Measurements from ENCODE around the gene MST1R. TPM values are rescaled to one million over a fixed set of nuclear protein-coding genes. Genes with fewer than 3 reads are reported as not detected.

MST1R gene
- total and polyA plus RNA-seq, 2 of the 4 experiments (the other 2 are of a cell fraction) = under 0.01 to 0.14 TPM

DNA sequence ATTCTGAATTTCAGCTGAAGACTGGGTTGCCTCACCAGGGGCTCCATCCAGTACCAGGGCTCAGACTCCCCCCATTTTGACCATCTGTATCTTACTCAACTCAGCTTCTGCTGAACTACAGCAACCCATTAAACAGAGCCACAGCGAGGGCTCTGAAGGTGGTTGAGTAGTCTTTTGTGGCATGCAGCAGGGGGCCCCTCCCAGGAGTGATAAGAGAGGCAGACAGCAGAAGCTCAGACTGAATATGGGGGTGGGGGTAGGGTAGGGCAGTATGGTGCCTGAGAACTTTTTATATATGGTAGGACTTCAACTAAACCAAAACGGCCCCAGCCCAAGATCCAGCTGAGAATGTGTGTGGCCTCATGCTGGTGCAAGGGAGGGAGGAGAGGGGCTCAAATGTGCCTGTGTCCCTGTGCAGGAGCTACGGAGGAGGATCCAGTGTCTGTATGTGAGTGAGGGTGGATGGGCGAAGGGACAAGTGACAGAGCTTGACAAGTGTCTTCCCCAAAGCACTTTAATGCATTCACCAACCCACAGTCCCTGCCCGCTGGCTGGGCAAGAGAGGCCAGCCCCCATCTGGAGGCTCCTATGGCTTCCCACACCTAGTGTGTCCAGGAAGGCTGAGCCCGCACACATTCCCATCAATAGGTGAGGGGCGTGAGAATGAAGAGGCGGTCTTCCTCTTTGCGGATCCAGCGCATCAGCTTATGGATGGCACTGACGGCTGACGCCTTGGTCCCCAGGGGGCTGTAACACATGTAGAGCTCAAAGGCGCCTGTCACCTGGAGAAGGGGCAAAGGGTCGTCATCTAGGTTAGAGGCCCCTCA is 4.9 kb upstream of the MST1R start:
- in situ Hi-C loops (cut with MboI; ENCODE audit: low sequenced_read_pairs) (loop anchor here (5.0 kb wide), 1 partner anchor 206 kb away; no protein-coding TSS in a partner anchor), dilution Hi-C loops (cut with HindIII; ENCODE audit: low sequenced_read_pairs, unreplicated experiment) (no loop called here), intact Hi-C loops (cut with micrococcal nuclease) (loop anchor here (5.0 kb wide), 1 partner anchor 66 kb away; no protein-coding TSS in a partner anchor)
- POLR2A ChIA-PET (ENCODE audit: unreplicated experiment) = no interaction called here
- no peak overlapping the region for H2BK15ac ChIP-seq (ENCODE audit: low read depth, low read length)
- no TSS peak for BruUV-seq (replicated peaks)
- no peak overlapping the region for H3K27ac ChIP-seq (ENCODE audit: insufficient read depth, low read length)
- no peak overlapping the region for H3K56ac ChIP-seq (ENCODE audit: extremely low read depth, insufficient read depth, low read length)
- no peak for DNase-seq
- H3K4me2 ChIP-seq (ENCODE audit: low read depth, low read length) = no peak overlapping the region
- H3K36me3 ChIP-seq (ENCODE audit: control insufficient read depth, insufficient read depth, low read length) = peaks cover 21% of the 10 kb centered on the region
- 100% methylated on average over 1 of the region's 14 CpGs; no CpG with 5 or more reads in 1 of the 2 experiments for WGBS, 2 experiments (ENCODE audit: extremely low coverage in 2 of 2, insufficient read length in 1 of 2)
- no peak overlapping the region for H3K23ac ChIP-seq (ENCODE audit: low read depth, low read length)
- no peak overlapping the region for H2AK5ac ChIP-seq (ENCODE audit: low read depth, low read length)
- no peak overlapping the region for H3K18ac ChIP-seq (ENCODE audit: low read depth, low read length)
- H2AFZ ChIP-seq (replicated peaks; ENCODE audit: low read length, poor library complexity) = no peak overlapping the region
- peaks cover 3% of the 10 kb centered on the region for H3K4me1 ChIP-seq (ENCODE audit: control insufficient read depth, insufficient read depth, low read length)
- no peak overlapping the region for H2BK5ac ChIP-seq (ENCODE audit: low read depth, low read length, poor library complexity, severe bottlenecking)
- H2AK9ac ChIP-seq (replicated peaks; ENCODE audit: low read depth, low read length, poor library complexity) = no peak overlapping the region
- no peak overlapping the region for H2BK20ac ChIP-seq (ENCODE audit: low read depth, low read length)
- TF ChIP-seq SMC3 (IDR thresholded peaks at IDR 0.05; ENCODE audit: low read depth, low read length) = no peak
- H4K91ac ChIP-seq (ENCODE audit: insufficient read depth, low read depth, low read length) = no peak overlapping the region
- no peak for ATAC-seq (ENCODE audit: low read depth)
- no peak overlapping the region for H4K8ac ChIP-seq (ENCODE audit: low read depth in 2 of 2, low read length in 2 of 2)
- no peak overlapping the region for H3K9ac ChIP-seq (ENCODE audit: low read depth, low read length)
- no peak overlapping the region for H3K4ac ChIP-seq (ENCODE audit: low read depth, low read length)
- no peaks in the 10 kb centered on the region for H3K9me1 ChIP-seq (ENCODE audit: insufficient read depth, low read length)
- H4K20me1 ChIP-seq (ENCODE audit: insufficient read depth, low read length) = no peaks in the 10 kb centered on the region
- CTCF ChIA-PET = no interaction called here
- H2BK120ac ChIP-seq (ENCODE audit: low read depth, low read length) = no peak overlapping the region
- no peak overlapping the region for H4K5ac ChIP-seq (ENCODE audit: low read depth, low read length)
- H3K9me3 ChIP-seq (ENCODE audit: control insufficient read depth, insufficient read depth, low read length) = no peaks in the 10 kb centered on the region
- H3K4me3 ChIP-seq (ENCODE audit: insufficient read depth, low read depth, low read length) = no peak overlapping the region
- no peaks in the 10 kb centered on the region for H3K27me3 ChIP-seq (ENCODE audit: control insufficient read depth, insufficient read depth, low read length)
- no peaks in the 10 kb centered on the region for H3K79me1 ChIP-seq (ENCODE audit: low read depth in 1 of 2, low read length in 2 of 2)
- no peak overlapping the region for H3K14ac ChIP-seq (replicated peaks; ENCODE audit: low read depth, low read length)
